ENCODE data around the gene ARMC8. TPM values are rescaled to one million over a fixed set of nuclear protein-coding genes. Genes with fewer than 3 reads are reported as not detected.
"Not testable (repeated sequence)": the region's sequence is repeated elsewhere in the genome, so short reads cannot be mapped to it uniquely, and the experiment has no call there.

ARMC8 gene
- total and polyA plus RNA-seq, 4 donors = 8.4 to 53.6 (median 22.8) TPM

- H3K4me1 ChIP-seq (ENCODE audit: control insufficient read depth in 4 of 4, insufficient read depth in 4 of 4, low read length in 3 of 4); H3K9ac ChIP-seq (ENCODE audit: low read depth in 1 of 2, low read length in 2 of 2); H3K9me3 ChIP-seq (ENCODE audit: control insufficient read depth in 4 of 4, low read length in 3 of 4); H3K27me3 ChIP-seq (ENCODE audit: control insufficient read depth in 4 of 4, insufficient read depth in 4 of 4, low read length in 3 of 4); H3K36me3 ChIP-seq (ENCODE audit: control insufficient read depth in 4 of 4, insufficient read depth in 3 of 4, low read depth in 1 of 4, low read length in 3 of 4); H3K4me3 ChIP-seq (ENCODE audit: low read depth in 1 of 3, low read length in 3 of 3); H3K27ac ChIP-seq (ENCODE audit: low read depth in 1 of 2, low read length in 2 of 2); DNase-seq (ENCODE audit: low spot score): not testable (repeated sequence)
- WGBS = 95% methylated on average over 3 of the region's 3 CpGs
Measured at GRCh38 chr3:138142181-138142580, 44.9 kb upstream of the ARMC8 start.

GRCh38 chr3:138148503-138148902 is 38.6 kb upstream of the ARMC8 start:
- Histone ChIP-seq H3K9ac (ENCODE audit: low read depth in 1 of 2, low read length in 2 of 2) (no peak overlapping the region), H3K4me1 (ENCODE audit: control insufficient read depth in 4 of 4, insufficient read depth in 4 of 4, low read length in 3 of 4) (no peaks in the 10 kb centered on the region), H3K4me3 (ENCODE audit: low read depth in 1 of 3, low read length in 3 of 3) (no peak overlapping the region), H3K9me3 (ENCODE audit: control insufficient read depth in 4 of 4, low read length in 3 of 4) (no peaks in the 10 kb centered on the region), H3K27me3 (ENCODE audit: control insufficient read depth in 4 of 4, insufficient read depth in 4 of 4, low read length in 3 of 4) (no peaks in the 10 kb centered on the region), H3K27ac (ENCODE audit: low read depth in 1 of 2, low read length in 2 of 2) (no peak overlapping the region), H3K36me3 (ENCODE audit: control insufficient read depth in 4 of 4, insufficient read depth in 3 of 4, low read depth in 1 of 4, low read length in 3 of 4) (no peaks in the 10 kb centered on the region)
- TF ChIP-seq RXRA (IDR thresholded peaks at IDR 0.05) = no peak
- no peak for TF ChIP-seq FOXA2 (IDR thresholded peaks at IDR 0.05)
- no peak for TF ChIP-seq ZBTB33 (IDR thresholded peaks at IDR 0.05)
- TF ChIP-seq YY1 (IDR thresholded peaks at IDR 0.05) = no peak
- TF ChIP-seq RAD21 (IDR thresholded peaks at IDR 0.05) = peak; percentile 4 to 17
- no peak for TF ChIP-seq ATF3 (IDR thresholded peaks at IDR 0.05)
- TF ChIP-seq SP1 (IDR thresholded peaks at IDR 0.05) = no peak
- WGBS = 75% methylated on average over 4 of the region's 4 CpGs
- no peak for DNase-seq (ENCODE audit: low spot score)

- Histone ChIP-seq H3K27ac (ENCODE audit: low read depth in 1 of 2, low read length in 2 of 2) (no peak overlapping the region), H3K9me3 (ENCODE audit: control insufficient read depth in 4 of 4, low read length in 3 of 4) (peaks cover 0 to 1% (median 0%) of the 10 kb centered on the region in 4 donors), H3K4me1 (ENCODE audit: control insufficient read depth in 4 of 4, insufficient read depth in 4 of 4, low read length in 3 of 4) (no peaks in the 10 kb centered on the region), H3K4me3 (ENCODE audit: low read depth in 1 of 3, low read length in 3 of 3) (no peak overlapping the region), H3K36me3 (ENCODE audit: control insufficient read depth in 4 of 4, insufficient read depth in 3 of 4, low read depth in 1 of 4, low read length in 3 of 4) (no peaks in the 10 kb centered on the region), H3K27me3 (ENCODE audit: control insufficient read depth in 4 of 4, insufficient read depth in 4 of 4, low read length in 3 of 4) (no peaks in the 10 kb centered on the region), H3K9ac (ENCODE audit: low read depth in 1 of 2, low read length in 2 of 2) (no peak overlapping the region)
- no peak for TF ChIP-seq REST (IDR thresholded peaks at IDR 0.05)
- TF ChIP-seq GABPA (IDR thresholded peaks at IDR 0.05 in 1 of 2, conservative IDR thresholded peaks at IDR 0.05 in 1 of 2) = no peak
- no peak for TF ChIP-seq SP1 (IDR thresholded peaks at IDR 0.05)
- TF ChIP-seq JUND (IDR thresholded peaks at IDR 0.05) = no peak
- TF ChIP-seq TAF1 (conservative IDR thresholded peaks at IDR 0.05) = no peak
- no peak for DNase-seq (ENCODE audit: low spot score)
Measured at GRCh38 chr3:138154534-138154933, 32.6 kb upstream of the ARMC8 start.

All from liver (tissue), 9 donors.